Eye (tissue), 1 donor: ENCODE results near the gene HAUS7.

Experiments
- DNase-seq: peaks from one replicate; pipeline ENCODE4 v3.0.0-alpha.2; 2015

Gene HAUS7

DNA sequence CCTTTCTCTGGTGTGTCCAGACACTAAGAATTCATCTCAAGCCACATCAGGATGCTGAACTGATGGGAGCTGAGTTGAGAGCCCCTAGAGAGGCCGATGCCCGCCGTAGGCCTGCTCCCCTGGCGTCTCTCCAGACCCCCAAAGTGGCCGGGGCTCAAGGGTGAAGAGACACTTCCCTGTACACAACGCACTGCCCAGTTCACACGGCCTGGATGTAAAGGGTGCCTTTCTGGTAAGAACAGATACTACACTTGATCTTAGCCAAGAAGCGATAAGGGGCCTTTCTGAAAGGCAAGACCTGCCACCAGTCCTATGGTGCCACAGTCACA, 19.5 kb downstream of the HAUS7 start:
- no peak for DNase-seq

DNA sequence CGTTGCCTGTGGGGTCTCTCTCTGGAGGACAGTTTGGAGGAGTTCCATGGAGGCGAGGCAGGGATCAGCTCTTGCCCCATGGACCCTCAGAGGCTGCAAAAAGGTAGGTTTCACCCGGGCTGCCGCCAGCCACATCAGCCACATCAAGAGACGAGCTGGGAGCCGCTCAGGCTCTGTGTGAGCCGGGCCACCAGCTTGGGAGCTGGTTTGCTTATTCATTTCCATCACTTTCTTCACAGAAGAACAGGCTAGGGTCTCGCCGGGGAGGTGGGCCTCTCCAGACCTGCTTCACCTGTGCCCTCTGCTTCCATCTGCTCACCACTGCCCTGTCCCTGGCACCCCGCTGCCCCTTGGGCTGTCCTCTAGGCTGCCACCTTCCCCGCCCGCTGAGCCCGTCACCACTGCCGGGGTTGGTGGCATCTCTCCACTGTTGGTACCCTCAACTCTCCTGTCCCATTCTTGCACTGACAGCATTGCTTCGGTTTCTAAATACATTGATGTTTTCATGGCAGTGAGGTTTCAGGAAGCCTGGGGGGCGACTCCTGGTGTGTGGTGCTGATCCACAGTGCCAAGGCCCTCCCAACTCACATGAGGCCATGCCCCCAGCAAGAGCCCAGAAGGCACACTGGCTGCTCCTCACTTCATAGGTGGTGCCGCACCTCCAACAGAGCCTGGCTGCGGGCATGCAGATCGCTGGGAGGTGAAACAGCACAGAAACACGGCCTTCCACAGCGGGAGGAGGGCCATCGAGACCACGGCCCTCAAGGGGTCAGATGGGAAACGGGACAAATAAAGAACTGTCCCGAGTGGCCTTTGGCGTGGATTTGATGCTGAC, 20.0 kb downstream of the HAUS7 start:
- DNase-seq, result no peak

DNA sequence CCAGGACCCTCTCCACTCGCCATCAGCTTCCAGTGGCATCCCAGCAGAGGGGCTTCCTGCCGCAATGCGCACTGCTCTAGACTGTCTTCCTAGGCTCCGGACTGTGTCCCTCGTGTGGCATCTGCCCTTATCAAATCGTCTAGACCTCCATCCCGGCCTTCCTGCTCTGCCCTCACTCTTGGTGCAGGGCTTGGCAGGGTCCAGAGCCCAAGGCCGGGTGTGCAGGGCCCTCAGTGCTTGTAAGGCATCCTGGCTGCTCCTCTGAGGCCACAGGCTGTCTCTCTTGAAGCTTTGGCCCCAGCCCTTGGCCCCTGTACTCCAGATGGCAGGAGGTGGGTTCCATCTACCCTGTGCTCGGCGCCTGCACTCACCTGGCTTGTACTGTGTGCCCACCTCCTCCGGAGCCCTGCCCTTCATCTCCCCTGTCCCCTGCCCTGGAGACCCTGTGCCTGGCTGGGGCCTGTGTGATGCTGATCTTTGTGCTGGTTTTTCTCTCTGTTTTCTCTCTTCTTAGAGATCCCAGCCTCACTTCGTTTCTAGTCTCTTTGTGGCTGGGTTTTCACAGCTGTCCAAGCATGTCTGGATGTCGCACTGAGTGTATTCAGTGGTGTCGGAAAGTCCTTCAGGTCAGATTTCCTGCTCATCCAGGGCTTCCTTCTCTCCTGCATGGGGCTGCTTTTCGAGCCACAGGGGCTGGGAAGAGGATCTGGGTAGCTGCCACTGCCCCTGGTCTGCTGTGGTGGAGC, 20.8 kb downstream of the HAUS7 start:
- no peak for DNase-seq

DNA sequence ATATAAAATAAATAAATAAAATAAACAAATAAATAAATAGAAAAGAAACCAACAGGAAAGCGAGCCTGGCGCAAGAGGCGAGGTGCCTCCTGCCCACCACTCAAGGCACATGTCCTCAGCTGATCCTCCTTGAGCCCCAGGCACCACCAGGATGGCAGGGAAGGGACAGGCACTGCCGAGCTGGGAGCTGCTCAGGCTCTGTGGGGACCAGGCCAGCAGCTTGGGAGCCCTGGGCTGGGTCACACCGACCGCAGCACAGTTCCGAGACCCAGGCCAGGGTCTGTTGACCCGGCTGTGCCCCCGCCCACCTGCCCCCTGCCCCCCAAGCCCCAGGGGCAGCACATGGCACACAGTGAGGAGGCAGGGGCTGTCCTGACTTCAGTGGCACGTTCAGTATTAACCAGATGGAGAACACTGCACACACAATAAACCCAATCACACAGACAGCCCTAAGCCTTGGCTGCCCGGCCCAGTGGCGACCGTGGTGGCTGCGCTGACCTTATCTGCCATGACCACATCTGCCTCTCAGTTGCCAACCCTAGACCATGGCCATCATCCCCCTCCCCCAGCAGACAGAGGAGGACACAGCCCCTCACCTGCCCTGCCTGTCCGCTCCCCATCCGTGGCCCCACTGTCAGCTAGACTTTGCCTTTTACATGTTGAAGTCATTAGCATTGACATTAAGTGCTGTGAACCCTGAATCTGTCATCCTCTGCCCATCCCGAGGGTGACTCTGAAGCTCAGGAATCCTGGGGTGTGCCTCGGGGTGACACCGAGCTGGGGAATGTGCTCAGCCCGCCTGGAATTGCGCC, 21.6 kb downstream of the HAUS7 start:
- DNase-seq, result no peak

DNA sequence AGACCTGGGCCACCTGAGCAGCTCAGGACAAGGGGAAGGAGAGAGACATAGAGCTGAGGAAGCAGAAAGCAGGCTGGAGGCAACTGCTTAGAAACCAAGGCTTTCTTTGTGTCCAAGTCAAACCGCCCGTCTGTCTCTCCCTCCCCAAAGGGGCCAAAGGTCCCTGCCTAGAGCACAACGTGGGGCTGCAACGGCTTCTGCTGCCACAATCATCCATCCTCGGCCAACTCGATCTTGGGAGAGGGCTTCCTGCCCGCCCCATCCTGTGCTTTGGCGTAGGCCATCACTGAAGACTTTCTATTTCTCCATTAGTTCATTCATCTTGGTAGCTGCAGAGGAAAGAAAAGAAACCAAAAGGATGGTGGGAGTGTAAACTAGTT, 22.8 kb downstream of the HAUS7 start:
- no peak for DNase-seq

DNA sequence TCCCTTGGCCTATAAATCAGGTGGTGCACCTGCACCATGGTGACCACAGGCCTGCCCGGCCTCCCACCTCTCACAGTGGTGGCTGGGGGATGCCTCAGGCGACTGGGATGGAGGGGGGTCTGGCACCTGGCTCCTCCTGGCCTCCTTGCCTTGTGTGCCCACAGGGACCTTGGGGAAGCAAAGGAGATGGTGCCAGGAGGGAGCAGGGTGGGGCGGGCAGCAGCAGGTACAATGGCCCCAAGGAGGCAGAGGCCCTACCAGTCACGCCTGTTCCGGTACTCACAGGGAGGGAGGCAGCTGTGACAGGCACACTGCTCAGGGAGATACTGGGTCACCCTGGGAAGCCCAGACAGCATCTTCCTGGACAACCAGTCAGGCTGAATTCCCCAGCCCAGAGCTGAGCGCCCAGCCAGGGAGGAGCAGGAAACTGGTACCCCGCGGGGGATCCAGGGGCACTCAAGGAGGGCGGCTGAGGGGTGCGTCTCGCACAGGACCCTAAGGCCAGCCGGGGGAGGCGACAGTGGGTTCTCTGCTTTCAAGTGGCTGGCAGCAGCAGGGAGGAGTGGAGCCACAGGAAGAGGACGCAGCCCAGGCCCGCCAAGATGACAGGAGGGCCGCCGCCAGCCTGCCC, 23.3 kb downstream of the HAUS7 start:
- DNase-seq, result no peak

DNA sequence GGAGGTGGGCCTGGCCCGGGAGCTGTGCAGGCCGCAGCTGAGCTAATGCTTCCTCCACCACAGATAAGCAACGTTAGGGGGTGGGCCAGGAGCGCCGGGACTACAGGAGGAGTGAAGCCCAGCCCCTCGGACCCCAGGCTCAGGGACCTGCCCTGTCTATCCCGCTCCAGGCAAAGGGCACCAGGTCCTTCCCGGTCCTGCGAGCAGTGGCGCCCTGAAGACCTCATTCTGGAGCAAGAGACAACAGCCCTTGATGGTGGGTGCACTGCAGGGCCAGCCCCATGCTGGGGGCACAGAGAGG, 23.8 kb downstream of the HAUS7 start:
- DNase-seq, result no peak

DNA sequence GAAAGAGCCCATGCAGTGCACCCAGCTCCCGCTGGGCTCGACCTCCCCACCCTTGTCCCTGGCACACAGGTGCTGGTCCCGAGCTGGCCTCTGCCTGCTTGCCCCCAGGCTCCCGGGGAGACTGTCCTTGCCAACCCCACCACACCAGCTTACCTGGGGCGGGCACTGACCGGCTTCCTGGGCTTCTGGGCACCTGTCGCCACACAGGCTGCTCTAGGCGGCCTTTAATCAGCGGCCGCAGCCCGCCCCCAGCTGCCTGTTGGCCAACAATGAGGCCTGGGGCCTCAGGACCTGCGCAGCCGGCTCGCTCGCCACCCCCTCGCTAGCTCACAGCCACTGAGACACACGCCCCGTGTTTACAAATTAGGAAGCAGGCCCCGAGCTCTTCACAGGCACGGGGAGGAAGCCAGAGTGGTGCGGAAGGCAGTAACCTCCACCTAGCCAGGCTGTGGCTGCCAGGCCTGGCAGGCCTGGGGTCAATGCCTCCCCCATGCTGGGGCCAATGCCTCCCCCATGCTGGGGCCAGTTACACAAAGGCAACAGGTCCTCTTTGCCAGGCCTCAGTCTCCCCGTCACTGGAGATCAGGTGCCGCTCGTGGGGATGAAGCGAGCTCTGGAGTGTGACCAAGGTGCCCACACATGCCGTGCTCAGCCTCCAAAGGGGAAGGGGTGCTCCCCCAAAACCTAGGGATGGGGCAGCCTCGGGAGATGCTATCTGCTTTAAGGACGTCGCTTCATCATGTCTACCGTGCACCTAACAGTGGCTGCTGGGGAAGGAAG, 24.3 kb downstream of the HAUS7 start, which contains the start of gene TREX2:
TSS of gene TREX2 (minus strand) at position 201 of the 780 bp plus-strand sequence. CDS start 626 bp downstream, outside the sequence.
- no peak for DNase-seq

DNA sequence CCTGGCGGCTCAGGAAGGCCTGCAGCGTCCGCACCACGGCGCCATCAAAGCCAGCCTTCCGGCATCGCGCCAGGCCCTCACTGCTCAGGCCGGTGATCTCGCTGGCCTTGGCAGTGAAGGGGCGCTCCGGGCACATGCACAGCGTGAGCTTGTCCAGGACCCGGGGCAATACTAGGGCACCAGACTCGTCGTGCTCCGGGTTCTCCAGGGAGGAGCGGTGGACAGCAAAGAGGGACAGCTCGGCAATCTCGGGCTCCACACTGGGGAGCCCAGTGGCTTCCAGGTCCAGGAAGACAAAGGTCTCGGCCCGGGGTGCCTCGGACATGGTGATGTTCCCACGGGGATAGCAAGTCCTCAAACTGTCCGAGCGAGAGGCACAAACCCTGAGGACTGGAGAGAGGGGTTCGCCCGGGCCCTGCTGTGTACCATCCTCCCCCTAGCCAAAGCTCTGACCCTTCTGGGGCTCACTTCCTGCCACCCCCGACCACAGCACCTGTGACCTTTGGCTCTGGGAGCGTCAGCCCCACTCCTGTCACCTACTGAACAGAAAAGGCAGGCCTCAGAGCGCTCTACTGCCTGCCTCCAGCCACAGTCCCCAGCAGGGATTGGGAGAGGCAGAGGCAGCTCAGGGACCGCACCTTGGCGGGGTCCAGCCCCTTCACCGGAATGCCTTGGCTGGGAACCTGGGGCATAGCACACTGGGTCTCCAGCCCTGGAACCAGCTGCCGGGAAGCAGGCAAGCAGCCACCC, 25.1 kb downstream of the HAUS7 start:
- DNase-seq, result no peak

DNA sequence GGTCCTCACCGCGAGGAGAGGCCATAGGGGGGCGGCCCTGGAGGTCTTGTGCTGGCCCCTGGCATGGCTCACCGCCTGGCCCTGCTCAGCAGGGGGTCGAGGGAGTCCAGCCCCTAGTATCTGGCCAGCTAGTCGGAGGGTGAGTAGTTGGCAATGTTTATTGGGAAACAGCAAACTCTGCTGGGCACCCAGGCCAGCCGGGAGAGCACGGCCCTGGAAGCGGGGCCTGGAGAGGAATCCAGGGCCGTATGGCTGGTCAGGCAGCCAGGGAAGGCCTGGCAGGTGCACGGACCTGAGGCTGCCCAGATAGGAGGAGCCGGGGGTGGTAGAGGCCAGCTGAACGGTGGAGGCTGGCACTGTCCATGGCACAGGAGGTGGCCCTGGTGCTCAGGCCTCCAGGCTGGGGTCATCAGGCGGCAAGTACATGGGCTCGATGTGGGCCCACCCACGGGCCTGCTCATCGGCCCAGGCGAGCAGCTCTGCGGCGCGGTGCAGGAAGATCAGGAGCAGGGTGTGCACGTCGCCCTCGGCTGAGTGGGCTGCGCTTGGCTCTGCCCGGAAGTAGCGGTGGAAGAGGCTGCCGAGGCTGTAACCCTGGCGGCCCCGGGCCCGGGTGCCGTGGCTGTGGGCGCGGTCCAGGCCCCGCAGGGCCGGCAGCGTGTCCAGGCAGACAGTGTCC, 25.9 kb downstream of the HAUS7 start:
- DNase-seq, result no peak

DNA sequence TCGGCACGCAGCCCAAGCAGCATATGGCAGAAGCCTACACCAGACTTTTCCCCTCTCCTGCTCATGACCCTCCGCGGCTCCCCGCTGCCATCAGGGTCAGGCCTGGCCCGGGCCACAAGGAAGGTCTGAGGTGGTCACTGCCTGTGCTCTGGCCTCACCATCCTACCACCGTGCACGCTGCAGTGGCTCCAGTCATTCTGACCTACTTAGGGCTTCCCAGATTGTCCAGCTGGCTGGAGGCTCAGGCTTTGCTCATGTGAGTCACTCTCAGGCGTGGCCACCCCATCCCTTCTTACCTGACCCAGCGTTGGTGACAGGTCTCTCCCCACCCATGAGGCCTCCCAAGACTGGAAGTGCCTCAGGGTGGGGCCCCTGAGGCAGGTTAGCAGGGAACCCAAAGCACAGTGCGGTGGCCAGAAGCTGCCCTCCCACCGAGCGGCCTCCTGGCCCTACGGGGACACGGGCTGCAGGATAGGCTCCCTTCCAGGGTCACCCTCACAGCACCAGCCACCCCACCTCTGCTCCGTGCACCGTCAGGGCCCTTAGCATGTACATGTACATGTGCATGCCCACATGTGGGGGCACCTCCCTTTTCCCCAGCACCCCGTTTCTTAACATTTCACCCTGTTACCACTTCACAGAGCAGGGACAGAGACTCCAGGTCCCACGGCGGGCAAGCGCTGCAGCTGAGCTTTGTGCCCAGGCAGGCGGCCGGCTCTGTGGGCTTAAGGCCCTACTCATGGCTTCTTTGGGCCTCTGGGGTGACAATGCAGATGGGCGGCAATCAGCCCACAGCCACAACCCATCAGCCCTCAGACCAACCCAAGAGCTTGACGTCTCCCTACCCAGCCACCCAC, 26.7 kb downstream of the HAUS7 start:
- DNase-seq, result no peak

DNA sequence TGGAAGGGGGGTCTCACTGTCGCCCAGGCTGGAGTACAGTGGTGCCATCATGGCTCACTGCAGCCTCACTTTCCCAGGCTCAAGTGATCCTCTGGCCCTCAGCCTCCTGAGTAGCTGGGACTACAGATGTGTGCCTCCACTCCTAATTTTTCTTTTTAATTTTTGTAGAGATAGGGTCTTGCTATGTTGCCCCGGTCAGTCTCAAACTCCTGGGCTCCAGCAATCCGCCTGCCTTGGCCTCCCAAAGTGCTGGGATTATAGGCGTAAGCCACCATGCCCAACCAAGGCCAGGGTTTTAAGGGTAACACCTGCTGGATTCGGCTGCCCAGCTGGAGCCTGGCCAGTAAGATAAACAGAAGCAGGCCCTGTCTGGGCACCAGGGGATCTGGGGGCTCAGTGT, 27.9 kb downstream of the HAUS7 start:
- no peak for DNase-seq

DNA sequence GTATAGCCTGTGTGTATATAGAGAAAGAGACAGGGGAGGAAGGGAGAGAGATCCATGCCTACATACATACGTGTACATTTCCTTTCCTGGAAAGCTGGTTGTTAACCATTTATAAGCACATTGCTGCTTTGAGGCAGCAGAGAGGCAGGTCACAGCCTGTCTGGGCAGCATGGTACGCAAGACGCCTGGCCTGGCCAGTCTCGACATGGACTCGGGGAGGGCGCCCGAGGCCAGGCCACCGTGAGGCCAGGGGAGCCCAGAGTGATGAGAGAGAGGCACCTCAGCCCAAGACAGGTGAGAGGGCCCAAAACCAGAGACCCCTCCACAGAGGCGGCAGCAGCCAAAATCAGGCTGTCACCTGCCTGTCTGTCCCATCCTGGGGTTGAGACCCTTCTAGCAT, 28.4 kb downstream of the HAUS7 start:
- DNase-seq, result no peak

DNA sequence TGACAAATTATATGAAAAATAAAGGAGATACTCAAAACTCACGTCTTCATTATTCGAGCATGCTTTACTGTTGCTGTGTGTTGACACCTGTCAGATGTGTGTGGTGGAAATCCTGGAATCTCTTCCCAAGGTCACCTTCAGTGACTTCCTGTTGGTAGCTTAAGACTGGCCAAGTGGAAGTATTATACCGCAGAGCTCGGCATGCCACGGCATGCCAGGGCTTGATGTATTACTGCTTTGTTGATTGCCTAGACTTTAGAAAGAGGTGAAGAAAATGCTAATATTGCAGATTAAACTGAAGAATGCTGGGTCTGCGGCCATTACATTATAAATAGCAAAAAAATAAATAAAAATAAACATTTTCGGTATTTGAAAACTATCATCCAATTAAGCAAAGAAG, 29.1 kb downstream of the HAUS7 start:
- DNase-seq, result no peak

DNA sequence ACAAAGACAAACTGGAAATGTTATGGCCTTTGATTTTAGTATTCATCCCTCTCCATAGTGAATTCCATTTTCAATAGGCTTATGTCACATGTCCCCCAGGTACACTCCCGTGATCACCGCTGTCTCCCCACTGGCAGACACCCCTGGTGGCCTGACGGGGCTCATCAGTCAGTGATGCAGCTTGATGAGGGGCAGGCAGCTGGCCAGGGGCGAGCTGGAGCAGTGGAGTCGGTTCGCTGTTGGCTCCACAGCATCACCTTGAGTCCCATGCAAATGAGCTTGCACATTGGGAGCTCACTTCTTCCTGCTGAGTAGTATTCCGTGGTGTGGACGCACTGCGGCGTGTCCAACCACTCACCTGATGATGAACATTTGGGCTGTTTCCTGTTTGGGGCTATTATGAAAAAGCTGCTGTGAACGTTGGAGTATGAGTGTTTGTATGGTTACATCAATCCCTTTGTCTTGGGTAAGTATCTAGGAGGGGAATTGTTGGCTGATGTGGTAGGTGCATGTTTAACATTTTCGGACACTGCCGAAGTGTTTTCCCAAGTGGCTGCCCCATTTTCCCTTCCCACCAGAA, 29.7 kb downstream of the HAUS7 start:
- DNase-seq, result no peak

DNA sequence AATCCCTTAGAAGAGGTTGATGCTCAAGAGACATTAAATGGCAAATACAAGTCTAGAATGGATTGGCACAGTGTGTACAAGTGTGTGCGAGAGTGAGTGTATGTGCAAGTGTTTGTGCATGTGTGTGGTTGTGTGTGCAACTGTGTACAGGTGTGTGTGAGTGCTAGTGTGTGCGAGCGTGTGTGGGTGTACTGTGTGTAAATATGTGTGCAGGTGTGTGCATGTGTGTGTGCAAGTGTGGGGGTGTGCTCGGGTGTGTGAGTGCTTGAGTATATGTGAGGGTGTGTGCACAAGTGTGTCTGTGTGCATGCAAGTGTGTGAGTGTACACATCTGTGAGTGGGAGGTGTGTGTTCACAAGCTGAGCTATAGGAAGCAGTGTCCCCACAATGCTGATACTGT, 30.4 kb downstream of the HAUS7 start:
- DNase-seq, result no peak

DNA sequence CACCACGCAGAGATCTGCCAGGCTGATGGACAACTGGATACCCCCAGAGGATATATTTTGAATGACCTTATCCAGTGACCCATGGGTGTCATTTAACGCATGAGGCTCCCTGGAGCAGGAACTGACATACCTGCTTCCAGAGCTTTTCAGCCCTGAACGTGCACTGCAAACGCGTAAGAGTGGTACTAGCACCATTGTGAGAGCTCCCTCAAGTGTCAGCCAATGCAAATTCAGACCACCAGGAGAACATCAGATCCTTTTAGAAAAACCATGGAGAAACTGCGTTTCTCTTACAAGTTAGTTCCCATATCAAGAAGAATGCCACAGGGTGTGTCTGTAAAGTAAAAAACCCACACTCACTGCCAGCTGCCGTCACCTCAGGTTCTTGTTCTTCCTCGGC, 31.8 kb downstream of the HAUS7 start:
- DNase-seq, result peak; percentile 9

DNA sequence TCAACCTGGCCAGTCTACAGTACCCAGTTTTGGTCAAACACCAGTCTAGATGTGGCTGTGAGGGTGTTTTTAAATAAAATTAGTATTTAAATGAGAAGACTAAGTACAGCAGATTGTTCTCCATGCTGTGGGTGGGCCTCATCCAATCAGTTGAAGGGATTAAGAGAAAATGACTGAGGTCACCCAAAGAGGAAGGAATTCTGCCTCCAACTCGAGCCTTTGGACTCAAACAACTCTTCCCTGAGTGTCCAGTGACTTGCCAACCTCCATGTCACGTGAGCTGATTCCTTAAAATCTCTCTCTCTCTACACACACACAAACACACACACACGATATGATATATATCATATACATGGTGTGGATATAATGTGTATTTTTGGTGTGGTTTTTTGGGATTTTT, 34.5 kb downstream of the HAUS7 start:
- no peak for DNase-seq

DNA sequence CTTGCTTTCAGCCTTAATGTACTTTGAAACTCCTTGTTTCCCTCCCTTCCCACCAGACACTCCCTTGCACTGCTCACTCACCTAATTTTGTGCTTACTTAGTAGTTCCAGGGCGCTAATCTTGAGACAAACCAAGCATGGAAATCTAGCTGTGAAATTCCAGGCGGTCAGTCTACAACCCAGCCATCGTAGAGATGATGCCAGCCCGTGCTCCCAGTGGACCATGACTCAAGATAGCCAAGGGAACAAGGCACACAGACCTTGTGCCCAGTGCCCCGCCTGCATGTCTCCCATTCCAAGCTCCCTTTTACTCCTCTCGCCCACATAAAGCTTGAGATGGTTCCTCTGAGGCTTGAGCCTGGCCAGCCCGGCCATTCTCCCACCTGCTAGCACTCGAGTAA, 35.6 kb downstream of the HAUS7 start:
- no peak for DNase-seq

DNA sequence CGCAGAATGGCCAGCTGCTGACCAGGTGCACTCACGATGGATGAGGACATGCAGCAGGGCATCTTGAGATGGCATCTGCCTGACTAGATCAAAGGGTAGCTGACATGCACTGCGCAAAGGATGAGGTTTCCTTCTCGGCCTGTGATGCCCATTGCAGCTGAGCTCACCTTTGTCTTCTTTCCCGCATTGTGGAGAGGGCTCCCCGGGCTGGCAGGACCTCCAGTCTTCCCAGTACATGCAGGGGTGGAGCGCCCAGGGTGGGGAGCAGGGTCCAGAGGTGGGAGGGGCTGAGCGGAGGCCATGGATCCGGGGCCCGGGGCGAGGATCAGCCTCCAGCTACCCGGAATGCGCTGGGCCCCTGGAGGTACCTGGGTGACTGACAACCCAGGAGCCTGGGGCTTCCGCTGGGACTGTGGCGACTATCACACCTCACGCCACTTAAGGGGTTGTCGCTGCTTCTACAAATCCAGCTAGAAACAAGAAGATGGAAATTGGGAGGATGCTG, 36.5 kb downstream of the HAUS7 start:
- DNase-seq, result no peak
